Stimulated activated CD8-positive, alpha-beta memory T cell treated with anti-CD3 and anti-CD28 coated beads, Interleukin-12 subunit alpha, Interleukin-12 subunit beta, amount 100 ng/mL, for 24 hours (primary cell): Measurements from ENCODE around the gene PIP4K2B.
"Not testable (repeated sequence)": the region's sequence is repeated elsewhere in the genome, so short reads cannot be mapped to it uniquely, and the experiment has no call there.

Experiments
- DNase-seq: peaks from one replicate; pipeline ENCODE4 v3.0.0-alpha.2; 2020; ENCODE audit errors: extremely low read depth

Gene PIP4K2B

DNA sequence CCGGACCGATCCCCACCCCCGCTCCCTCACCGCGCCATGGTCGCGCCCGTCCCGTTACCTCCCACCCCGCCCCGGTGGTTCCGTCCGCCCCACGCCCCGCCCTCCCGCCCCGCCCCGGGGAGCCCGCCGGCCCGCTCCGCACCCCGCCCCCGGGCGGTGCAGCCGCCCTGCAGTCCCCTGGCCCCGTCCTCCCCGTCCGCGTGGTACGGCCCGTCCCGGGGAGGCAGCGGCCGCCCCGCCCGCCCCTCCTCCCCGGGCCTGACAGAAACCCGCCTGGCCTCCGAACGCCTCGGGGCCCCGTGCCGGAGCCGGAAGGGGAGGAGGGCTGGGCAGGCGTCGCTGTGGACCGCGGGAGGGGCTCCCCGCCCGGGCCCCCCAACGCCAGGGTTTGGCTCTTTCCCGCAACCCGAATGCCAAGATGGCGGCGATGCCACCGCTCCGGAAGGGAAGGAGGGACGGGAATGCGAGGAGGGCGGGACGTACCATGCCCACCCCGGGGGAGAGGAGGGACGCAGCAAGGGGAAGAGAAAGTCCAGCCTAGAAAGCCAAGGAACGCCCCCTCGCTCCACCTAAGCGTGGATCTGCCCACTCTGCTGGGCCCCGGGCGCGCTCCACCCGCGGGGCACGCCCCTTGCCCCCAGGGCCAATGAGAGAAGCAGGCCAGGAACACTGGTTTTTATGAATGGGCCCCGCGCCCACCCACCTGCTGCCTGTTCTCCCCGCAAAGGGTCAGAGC is at the start of gene PIP4K2B:
Gene PIP4K2B, minus strand, starts transcription at position 56 of the 736 bp plus-strand sequence. CDS start 132 bp downstream, outside the sequence.
- DNase-seq, result peak; percentile 64

DNA sequence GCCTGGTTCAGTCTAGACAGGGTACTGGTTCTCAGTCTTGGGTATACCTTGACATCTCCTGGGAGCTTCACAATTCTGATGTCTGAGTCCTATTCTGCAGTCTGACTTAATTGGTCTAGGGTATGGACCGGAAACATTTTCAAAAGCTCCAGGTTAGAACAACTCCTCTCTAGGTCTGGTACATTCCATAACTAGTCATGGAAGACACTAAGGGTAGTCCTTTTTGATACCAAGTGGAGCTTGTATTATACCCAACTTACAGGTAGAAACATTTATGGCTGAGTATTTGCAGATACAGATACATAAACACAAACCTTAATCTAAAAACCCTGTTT is 49.2 kb upstream of the PIP4K2B start:
- no peak for DNase-seq

DNA sequence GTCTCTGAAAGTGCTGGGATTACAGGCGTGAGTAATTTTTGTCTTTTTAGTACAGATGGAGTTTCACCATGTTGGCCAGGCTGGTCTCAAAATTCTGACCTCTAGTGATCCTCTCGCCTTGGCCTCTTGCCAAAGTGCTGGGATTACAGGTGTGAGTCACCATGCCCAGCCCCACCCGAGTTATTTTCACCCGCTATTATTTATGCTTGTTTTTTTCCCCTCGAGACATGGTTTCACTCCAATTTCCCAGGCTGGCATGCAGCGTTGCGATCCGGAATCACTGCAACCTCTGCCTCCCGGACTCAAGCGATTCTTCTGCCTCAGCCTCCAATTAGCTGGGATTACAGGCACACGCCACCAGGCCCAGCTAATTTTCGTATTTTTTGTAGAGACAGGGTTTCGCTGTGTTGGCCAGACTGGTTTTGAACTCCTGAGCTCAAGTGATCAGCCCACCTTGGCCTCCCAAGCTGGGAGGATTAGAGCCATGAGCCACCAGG is 45.0 kb upstream of the PIP4K2B start:
- DNase-seq, result no peak

DNA sequence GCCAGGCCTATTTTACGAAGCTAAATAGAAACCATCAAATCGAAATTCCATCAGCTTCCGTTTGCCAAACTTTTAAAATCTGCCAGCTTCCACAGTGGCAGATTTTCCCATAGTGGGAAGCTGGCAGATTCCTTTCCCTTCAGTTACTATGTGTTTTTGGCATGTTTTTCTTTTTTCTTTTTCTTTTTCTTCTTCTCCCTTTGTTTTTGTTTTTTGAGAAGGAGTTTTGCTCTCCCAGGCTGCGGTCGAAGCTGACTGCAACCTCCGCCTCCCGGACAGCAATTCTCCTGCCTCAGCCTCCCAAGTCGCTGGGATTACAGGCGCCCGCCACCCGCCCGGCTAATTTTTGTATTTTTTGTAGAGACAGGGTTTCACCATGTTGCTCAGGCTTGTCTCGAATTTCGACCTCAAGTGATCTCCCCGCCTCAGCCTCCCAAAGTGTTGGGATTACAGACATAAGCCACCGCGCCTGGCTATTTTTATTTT is 26.4 kb upstream of the PIP4K2B start:
- DNase-seq, result no peak

DNA sequence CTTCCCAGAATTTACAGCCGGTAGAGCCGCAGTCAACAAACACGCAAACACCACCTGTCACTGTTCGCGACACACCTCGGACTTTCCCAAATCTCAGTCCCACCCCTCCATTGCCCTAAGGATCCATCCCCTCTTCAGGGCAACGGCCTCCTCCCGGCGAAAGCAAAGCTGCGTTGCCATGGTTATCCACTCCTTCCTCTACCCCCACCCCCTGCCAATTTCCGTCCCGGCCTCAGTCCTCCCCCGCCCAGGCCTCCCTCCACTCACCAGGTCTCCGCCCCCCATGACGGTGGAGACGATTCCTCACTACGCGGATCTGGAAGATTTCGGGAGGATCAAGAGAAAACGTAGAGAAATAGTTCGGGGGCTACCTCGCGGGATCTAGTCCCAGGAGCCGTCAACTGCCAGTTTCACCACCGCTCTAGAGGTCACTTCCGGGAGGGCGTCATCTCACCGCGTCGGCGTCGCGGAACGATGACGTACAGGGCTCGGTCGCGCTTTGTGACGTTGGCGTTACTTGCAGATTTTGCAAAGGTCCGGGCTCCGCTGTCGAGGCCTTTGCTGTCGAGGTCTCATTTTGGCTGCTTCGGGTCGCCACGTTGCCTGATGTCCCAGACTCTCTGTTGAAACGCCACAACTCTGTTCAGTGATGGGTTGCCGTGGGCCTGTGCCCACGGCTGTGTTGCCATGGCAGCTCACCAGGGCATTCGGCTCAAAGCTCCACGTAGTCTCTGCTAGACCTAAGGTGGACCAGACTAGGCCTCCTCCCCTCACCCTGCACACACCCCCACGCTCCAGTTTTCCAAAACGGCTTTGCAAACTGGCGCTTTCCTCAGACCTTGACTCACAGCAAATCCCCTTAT is 25.8 kb upstream of the PIP4K2B start, which contains the start of gene CWC25:
Gene CWC25, minus strand, starts transcription at position 423 of the 863 bp plus-strand sequence. Its CDS starts 138 bp downstream, at position 285.
- DNase-seq, result peak; percentile 79

DNA sequence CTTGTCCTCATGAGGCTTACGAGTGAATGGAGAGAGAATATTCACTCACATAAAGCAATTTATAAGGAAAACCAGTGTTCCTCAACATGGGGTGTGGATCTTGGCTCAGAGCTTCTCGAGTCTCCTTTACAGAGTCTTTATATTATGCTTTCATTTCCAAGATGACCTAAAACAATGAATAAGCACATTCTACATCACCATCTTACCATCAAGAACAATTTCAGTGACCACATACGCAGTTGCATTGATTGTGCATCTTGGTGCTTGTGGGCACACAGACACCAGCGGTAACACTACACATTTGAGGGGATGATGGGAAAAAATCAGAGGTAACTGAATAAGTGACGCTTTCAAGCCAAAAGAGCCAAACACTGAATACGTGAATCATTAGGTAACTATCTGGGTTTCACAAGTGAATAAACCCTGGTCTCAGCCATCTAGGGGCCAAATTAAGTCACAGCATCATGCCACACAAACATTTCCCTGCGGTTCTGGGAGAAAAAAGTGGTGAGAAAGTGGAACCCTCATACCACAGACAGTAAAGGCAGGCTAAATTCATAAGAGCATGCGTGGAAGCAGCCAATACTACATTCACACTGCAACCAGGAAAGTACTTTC is 16.3 kb upstream of the PIP4K2B start:
- no peak for DNase-seq

DNA sequence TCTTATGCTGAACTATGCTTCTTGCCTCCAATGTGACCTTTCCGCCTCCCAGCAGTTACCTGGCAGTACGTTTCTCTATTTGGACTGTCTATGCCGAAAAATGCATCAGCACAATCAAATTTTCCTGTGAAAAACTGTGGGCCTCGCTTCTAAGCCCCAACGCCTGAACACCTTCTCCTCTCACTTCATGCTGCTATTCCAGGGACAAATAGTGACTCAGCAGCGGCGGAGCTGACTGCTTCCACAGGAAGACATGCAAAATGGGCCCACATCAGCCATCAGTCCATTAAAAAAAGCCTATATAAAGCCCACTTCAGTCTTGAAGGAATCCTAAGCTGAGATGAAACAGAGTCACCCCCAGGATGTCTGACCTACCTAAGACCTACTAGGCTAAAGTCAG is 10.5 kb upstream of the PIP4K2B start:
- DNase-seq, result no peak

DNA sequence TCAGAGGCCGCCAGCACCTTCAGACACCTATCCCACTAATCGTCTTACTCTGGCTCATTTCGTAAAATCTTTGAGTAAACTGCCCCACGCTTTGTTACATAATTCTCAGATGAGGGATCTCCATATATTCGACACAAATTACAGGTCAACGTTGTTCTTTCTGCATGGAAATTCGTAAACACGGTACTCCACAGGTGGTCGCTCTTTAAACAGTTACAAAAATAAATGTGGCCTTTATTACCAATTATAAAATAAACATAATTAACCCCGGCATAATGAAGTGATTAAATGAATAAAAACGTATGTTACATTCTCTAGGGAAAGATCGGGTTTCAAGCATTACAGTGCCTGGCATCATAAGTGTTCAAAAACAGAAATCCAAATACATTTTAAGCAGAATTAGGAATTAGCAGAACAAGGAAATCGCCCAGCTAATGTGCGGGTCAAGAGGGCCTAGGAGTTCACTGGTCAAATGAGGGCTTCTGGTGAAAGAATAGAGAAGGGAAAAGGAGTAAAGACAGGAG is 943 bp upstream of the PIP4K2B start:
- no peak for DNase-seq

DNA sequence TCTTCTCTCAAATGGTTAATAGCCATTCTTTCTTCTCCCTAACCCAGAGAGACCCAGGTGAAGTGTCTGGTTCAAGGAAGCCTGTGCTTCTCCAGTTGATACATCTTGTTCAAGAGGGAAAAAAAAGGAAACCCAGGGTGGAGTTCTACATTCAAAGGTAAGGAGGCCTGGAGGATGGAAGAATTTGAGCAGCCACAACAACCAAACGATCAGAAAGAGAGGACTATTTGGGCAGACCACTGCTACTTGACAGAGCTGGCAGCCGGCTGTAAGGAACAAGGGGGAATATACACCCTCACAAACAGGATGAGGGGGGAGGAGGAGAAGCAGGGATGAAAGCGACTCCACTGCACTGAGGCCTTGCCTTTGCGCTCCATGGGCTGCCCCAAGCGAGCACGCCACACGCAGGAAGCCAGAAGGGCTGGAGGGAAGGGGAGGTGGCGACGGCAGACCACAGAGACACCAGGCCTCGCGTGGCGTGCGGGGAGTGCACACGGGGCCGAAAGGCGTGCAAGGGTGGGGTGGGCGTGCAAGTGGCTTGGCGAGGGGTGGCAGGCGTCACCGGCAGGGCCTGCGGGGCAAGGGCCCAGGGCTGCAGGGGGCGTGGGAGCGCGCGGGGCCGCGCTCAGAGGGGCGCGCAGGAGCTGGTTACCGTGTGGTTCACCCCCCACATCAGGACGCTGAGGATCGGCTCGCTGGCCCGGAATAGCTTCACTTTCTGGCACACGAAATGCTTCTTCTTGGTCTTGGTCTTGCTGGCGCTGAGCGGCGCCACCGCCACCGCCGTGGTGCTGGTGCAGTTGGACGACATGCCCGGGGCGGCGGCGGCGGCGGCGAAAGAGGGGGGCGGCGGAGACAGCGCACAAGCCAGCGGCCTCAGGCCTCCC is 499 bp downstream of the PIP4K2B start:
- peak; percentile 8 for DNase-seq

DNA sequence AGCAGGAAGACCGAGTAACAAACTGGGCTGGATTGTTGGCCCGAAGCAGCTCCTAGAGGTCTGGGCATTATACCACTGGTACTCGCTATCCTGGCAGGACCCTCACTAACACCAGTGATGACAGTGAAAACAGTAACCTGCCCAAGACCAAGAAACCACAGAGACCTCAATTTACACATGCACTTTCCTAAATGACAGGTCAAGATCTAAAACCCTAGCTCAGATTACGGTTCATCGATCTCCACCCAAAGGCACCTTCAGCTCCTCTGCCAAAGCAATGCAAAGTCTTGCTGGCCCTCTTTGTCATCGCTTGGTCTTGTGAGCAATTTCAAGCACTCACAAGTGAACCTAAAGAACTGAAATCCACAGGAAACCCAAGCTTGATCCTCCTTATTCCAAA is 1.5 kb downstream of the PIP4K2B start:
- no peak for DNase-seq

DNA sequence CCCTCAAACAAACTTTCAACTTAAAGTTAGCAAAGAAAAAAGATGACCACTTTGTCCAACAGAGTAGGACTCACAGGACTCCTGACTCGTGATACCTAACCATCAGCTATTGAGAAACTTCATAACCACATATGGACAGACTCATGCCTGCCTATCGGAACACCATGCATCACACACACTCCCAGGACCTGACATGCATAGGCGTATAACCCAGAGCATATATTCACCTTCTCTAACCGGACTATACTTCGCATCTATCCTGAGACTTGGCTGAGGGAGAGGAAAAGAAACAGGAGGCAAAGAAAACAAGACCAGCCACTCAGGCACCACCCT is 2.2 kb downstream of the PIP4K2B start:
- DNase-seq, result no peak

DNA sequence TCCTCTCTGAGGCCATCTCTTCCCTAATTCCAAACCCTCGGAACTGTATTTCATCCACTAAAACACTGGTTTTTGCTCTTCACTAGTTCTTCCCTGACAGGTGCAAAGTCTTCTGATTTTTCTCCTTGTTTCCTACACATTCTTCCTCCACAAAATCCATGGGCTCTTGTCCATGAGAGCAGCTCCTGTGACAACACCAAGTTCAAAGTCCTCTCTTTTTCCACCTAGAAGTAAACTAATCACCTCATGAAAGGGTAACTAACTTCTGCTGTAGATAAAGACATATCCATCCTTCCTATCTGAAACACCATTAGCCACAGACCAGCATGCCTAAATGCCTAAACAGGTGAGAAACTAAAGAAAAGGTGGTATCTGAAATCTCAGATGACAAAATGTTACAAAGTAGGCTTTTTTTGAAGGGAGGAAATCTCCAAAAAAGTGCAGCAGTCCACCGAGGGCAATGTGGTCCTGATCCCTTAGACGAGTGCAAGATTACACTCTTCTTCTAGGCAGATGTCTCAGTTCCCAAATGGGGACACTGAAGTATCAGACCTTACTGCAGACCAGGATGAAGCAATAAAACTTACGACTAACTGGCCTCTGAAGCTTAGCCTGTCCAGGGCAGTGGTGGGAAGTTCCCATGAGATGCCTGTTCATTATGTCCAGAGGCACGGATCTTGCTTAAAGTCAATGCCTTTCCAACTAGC is 2.8 kb downstream of the PIP4K2B start:
- DNase-seq, result no peak

DNA sequence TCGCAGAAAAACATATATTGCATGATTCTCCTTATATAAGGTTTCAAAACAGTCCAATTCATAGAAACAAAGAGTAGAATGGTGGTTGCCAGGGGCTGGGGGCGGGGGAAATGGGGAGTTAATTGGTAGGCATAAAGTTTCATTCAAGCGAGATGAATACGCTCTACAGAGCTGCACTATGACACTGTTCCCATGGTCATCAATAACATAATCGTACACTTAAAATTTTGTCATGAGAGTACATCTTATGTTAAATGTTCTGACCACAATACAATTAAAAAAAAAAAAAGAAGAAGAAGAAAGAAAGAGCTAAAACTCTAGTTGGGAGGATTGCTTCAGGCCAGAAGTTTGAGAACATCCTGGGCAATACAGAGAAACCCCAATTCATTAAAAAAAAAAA is 5.1 kb downstream of the PIP4K2B start:
- DNase-seq, result no peak

DNA sequence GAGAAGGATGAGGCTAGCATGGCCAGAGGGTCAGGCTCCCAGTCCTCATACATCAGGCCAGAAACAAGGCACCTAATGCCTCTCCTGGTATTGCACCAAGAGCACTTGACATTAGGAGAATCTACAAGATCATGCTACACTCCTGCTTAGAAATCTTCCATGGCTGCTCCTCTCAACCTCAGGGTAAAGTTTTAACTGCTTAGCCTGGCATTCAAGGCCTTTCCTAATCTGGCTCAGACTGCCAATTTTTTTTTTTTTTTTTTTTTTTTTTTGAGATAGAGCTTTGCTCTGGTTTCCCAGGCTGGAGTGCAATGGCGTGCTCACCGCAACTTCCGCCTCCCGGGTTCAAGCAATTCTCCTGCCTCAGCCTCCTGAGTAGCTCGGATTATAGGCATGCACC is 8.2 kb downstream of the PIP4K2B start:
- DNase-seq, result no peak

DNA sequence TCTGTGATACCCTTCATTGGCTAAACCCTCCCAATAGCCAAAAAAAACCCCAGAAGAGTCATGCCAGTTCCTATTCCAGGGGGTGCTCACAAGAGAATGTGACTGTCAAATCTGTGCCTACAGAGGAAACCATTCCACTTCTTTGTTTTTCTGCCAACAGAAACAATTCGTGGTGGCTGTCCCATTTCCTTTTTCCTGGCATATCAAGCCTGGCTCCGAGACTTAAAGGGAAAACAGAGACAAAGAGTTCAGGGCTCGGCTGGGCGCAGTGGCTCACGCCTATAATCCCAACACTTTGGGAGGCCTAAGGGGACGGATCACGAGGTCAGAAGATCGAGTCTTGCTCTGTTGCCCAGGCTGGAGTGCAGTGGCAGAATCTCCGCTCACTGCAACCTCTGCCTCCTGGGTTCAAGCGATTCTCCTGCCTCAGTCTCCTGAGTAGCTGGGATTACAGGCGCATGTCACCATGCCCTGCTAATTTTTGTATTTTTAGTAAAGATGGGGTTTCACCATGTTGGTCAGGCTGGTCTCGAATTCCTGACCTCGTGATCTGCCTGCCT is 9.1 kb downstream of the PIP4K2B start:
- not testable (repeated sequence) for DNase-seq

DNA sequence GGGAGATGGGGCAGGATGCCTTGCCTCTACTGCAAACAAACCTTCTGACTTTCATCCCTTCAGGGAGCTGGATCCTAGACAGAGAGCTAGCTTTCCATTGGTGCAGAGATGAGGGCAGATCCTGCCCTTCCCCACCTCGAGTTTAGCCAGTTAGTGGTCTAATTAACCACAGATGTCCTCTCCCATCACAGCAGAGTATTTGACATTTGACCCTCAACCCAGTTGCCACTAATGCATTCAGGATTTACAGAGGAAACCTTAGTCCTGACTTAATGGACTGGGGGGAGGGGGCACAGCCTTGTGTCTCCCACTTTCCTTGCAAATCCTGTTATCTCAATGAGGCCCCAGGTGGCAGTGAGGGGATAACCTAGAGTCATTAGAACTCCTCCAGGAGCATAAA is 10.2 kb downstream of the PIP4K2B start:
- DNase-seq, result no peak

DNA sequence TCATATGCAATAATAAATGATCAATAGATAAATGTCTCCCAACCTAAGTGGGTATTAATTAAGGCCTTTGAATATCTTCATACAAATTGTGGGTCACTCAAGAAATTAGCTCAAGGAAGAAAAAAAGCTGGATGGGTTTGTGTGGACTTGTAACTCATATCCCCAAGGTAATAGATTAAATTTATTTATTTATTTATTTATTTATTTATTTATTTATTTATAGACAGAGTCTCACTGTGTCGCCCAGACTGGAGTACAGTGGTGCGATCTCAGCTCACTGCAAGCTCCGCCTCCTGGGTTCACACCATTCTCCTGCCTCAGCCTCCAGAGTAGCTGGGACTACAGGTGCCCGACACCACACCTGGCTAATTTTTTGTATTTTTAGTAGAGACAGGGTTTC is 11.4 kb downstream of the PIP4K2B start:
- DNase-seq, result not testable (repeated sequence)

DNA sequence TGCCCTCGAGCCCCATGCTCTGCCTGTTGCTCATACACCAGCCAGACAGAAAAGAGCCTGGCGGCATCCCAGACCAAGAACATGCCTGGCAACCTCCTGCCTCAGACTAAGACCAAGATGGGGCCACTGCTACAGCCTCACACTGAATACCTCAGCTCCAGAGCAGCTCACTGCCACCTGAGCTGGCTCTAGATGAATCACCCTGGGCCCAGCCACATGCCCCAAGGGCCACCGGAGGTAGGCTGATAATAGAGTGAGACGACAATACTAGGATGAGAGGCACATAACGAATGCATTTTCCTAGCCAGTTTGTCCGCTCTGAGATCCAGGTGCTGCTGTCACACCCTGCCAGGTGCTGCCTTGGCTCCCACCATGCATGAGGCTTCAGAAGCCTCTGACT is 13.0 kb downstream of the PIP4K2B start:
- DNase-seq, result no peak

DNA sequence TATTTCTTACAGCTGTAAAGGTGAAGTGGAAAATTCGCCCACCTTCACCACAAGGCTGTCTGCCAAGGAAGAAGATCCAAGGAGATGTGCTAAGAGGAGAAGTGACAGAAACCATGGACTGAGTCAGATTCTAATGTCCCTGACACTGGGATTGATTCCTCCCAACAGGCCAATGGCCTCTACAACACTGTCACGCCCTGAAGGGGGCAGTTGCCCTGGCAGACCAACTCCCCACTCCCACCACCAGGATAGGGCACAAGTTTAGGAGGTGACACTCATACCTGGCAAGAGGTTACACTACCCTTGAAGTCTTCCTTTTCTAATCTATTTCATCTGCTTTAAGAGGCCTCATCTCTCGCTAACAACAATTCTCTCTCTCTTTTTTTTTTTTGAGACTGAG is 16.1 kb downstream of the PIP4K2B start:
- no peak for DNase-seq
